ENCODE measurements around the gene DNASE2. TPM values are rescaled to one million over a fixed set of nuclear protein-coding genes. Genes with fewer than 3 reads are reported as not detected.
"Not testable (repeated sequence)": the region's sequence is repeated elsewhere in the genome, so short reads cannot be mapped to it uniquely, and the experiment has no call there.

The DNASE2 gene
- total RNA-seq, 2 experiments from 2014 or later = 28.8 to 30.0 TPM

DNA sequence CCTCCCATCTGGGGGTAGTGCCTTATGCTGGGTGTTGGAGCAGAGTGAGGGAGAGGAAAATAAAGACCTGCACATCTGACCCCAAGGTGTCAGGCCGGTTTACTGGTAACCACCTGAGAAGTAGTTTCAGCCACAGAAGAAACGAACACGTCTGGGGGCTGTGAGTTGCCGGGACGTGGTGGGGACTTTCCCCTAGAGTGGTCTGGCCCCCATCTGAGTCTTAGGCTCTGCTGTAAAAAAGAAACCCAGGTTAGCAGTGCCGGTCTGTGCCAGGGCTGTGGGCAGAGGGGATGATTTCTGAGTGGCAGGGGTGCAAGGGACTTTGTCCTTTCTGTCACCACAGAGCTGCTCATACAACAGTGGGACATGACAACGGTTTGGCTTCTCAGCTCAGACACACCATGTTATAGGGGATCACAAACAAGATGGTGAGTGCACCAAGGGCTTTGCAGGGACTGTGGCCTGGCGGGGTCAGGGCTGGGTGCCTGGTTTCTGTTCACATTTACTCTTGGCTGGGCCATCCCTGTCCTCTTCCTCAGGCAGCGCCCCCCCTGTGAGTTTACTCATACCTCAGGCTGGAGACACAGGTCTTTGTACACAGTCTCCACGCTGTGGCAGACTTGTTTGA is 18.8 kb upstream of the DNASE2 start:
- POLR2A ChIA-PET = no interaction called here
- Mint-ChIP-seq H3K27me3 (no peaks in the 10 kb centered on the region), H3K9me3 (no peaks in the 10 kb centered on the region), H3K27ac (no peak overlapping the region), H3K4me1 (peaks cover 3% of the 10 kb centered on the region), H3K36me3 (ENCODE audit: low read depth) (peaks cover 5% of the 10 kb centered on the region), H3K4me3 (no peak overlapping the region)
- CTCF ChIA-PET = interaction anchor here (1.1 to 1.6 kb wide), 3 partner anchors 12 to 65 kb away, joined by 4 to 7 read pairs (median 4); no protein-coding TSS in a partner anchor
- no peak for DNase-seq

DNA sequence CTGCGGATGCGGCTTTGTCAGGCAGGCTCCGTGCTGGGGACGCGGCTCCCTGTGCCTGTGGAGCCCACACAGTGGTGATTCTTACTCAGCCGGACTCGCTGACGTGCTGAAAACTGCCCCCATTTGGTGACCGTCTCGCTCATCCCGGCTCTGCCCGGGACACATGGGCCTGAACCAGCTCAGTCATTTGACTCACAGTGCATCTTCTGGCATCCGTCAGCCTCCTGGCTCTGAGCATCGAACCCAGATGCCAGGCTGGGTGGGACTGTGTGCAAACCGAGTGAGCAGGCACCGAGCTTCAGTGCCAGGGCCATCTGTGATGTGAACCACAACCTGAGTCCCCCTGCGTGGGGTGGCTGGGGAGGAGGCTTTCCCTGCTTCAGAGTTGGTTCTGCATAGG is 15.2 kb upstream of the DNASE2 start:
- DNase-seq = no peak
- POLR2A ChIA-PET = no interaction called here
- CTCF ChIA-PET = interaction anchor here (1.2 to 2.0 kb wide), 2 partner anchors 12 to 69 kb away, joined by 3 to 8 read pairs; no protein-coding TSS in a partner anchor

DNA sequence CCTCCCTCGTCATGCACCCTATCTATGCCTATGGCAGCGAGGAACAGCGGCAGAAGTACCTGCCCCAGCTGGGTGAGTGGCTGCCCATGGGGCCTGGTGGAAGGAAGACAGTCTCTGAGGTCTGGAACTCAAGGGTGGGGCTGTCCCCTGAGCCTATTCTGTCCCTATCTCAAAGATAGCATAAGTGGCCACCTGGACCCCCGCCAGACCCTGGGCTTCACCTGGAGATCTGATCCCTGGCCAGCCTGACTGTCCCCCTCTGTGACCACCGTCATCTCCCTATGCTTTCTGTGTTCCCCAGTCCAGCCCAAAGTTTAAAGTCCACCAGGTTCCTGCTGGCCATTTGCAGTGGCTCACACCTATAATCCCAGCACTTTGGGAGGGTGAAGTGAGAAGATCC is 12.3 kb upstream of the DNASE2 start:
- Mint-ChIP-seq H3K27me3 (no peaks in the 10 kb centered on the region), H3K4me1 (peaks cover 25% of the 10 kb centered on the region), H3K36me3 (ENCODE audit: low read depth) (peaks cover 15% of the 10 kb centered on the region), H3K9me3 (no peaks in the 10 kb centered on the region), H3K4me3 (peak overlapping the region; percentile 40), H3K27ac (no peak overlapping the region)
- DNase-seq = no peak
- ChIA-PET CTCF (no interaction called here), POLR2A (no interaction called here)

More for the DNA sequence above, 15.2 kb upstream of the DNASE2 start:
- H3K36me3 Mint-ChIP-seq (ENCODE audit: low read depth) = peaks cover 12% of the 10 kb centered on the region
- peaks cover 14% of the 10 kb centered on the region for H3K4me1 Mint-ChIP-seq
- H3K9me3 Mint-ChIP-seq = no peaks in the 10 kb centered on the region
- H3K4me3 Mint-ChIP-seq = no peak overlapping the region
- no peaks in the 10 kb centered on the region for H3K27me3 Mint-ChIP-seq
- H3K27ac Mint-ChIP-seq = no peak overlapping the region

DNA sequence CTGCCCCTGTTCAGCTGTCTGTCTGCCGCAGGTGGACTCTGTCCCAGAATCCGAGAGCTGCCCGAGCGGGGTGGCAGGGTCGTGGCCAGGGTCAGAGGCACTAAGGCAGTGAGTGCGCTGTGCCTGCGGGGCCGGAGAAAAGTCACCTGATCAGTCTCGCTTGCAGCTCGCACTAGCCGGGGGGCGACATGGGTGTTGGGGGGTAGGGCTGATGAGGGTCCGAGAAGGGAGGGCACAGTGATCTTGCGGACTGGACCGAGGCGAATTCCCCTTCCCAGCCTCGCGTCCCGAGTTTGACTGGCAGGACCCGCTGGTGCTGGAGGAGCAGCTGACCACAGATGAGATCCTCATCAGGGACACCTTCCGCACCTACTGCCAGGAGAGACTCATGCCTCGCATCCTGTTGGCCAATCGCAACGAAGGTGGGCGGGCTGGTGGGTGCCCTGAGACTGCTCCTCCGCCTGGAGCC is 10.3 kb upstream of the DNASE2 start:
- ChIA-PET CTCF (interaction anchor here (0.9 to 2.4 kb wide), 4 partner anchors 10 to 164 kb away, joined by 3 to 14 read pairs (median 4); partner anchors contain the start of gene DNASE2), POLR2A (no interaction called here)
- peaks cover 10% of the 10 kb centered on the region for H3K36me3 Mint-ChIP-seq (ENCODE audit: low read depth)
- peak overlapping the region; percentile 93 for H3K4me3 Mint-ChIP-seq
- DNase-seq = no peak
- peaks cover 3% of the 10 kb centered on the region for H3K27me3 Mint-ChIP-seq
- no peaks in the 10 kb centered on the region for H3K9me3 Mint-ChIP-seq
- peak overlapping the region; percentile 91 for H3K27ac Mint-ChIP-seq
- peaks cover 27% of the 10 kb centered on the region for H3K4me1 Mint-ChIP-seq

DNA sequence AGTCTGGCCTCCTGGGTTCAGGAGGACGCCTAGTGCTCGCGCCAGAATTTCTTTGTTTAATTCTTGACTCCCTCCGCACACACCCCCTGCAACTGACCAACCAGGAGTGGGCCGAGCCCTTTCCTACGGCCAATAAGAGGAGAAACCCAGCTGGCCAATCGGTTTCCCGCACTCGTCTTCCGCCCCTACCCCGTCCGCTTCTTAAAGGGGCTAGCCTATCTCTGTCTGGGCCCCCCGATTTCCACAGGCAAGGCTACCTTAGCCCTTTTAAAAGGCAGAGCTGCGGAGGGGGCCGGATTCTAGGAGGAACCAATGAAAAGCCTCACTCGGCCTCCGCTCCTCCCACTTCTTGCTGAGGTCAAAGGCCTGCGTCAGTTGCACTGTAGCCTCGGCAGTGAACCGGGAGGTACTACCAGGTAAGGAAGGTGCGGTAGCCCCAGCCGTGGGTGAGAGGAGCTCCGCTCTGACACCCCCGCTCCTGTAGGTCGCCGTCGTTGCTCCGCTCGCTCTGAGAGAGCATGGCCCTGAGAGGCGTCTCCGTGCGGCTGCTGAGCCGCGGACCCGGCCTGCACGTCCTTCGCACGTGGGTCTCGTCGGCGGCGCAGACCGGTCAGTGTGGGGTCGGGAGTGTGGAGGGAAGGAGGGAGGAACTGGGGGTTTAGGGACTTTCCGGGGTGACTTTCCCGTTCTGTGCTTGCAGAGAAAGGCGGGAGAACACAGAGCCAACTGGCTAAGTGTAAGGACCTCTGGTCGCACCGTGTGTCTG is 9.7 kb upstream of the DNASE2 start, which contains the start of gene GCDH:
GCDH (plus strand) TSS at position 374 of the 766 bp plus-strand sequence; CDS start at position 519, 145 bp downstream.
- ChIA-PET CTCF (interaction anchor here (0.6 to 2.4 kb wide), 12 partner anchors 9 to 286 kb away, joined by 3 to 14 read pairs (median 3); partner anchors contain the start of gene DNASE2), POLR2A (interaction anchor here (0.6 kb wide), 2 partner anchors 100 to 690 kb away, joined by 3 read pairs; partner anchors contain the start of gene JUNB)
- peak; percentile 99 for DNase-seq
- Mint-ChIP-seq H3K36me3 (ENCODE audit: low read depth) (peaks cover 10% of the 10 kb centered on the region), H3K27ac (peak within 1 kb of the TSS; percentile 91), H3K4me3 (peak within 1 kb of the TSS; percentile 93), H3K27me3 (peaks cover 6% of the 10 kb centered on the region), H3K4me1 (peaks cover 31% of the 10 kb centered on the region), H3K9me3 (no peaks in the 10 kb centered on the region)

DNA sequence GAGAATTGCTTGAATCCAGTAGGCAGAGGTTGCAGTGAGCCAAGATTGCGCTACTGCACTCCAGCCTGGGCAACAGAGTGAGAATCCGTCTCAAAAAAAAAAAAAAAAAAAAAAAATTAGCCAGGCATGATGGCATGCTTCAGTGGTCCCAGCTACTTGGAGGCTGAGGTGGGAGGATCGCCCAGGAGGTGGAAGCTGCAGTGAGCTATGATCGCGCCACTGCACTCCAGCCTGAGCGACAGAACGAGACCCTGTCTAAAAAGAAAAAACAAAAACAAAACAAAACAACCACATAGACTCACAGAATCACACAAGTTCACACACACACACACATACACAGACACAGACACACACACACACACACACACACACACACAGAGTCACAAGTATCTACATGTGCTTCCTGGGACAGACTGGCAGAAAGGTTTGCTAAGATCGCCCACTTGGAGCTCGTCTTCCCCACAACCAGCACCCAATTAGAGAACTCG is 9.1 kb upstream of the DNASE2 start:
- not testable (repeated sequence) for DNase-seq, H3K27me3 Mint-ChIP-seq, H3K9me3 Mint-ChIP-seq
- Mint-ChIP-seq H3K4me1 (peaks cover 32% of the 10 kb centered on the region), H3K27ac (peak overlapping the region; percentile 91), H3K36me3 (ENCODE audit: low read depth) (peaks cover 10% of the 10 kb centered on the region), H3K4me3 (peak overlapping the region; percentile 93)
- ChIA-PET POLR2A (interaction anchor here (0.6 kb wide), 2 partner anchors 99 to 689 kb away, joined by 3 read pairs; partner anchors contain the start of gene JUNB), CTCF (interaction anchor here (0.7 to 2.4 kb wide), 9 partner anchors 9 to 169 kb away, joined by 3 to 14 read pairs (median 4); partner anchors contain the start of gene DNASE2)

GRCh38 chr19:12888006-12888603 is 6.9 kb upstream of the DNASE2 start:
- POLR2A ChIA-PET = no interaction called here
- H3K36me3 Mint-ChIP-seq (ENCODE audit: low read depth) = peaks cover 9% of the 10 kb centered on the region
- peaks cover 6% of the 10 kb centered on the region for H3K27me3 Mint-ChIP-seq
- CTCF ChIA-PET = interaction anchor here (2.2 kb wide), 1 partner anchor 77 kb away, joined by 10 read pairs; no protein-coding TSS in a partner anchor
- no peak overlapping the region for H3K27ac Mint-ChIP-seq
- peaks cover 7% of the 10 kb centered on the region for H3K9me3 Mint-ChIP-seq
- peaks cover 40% of the 10 kb centered on the region for H3K4me1 Mint-ChIP-seq
- no peak for DNase-seq
- H3K4me3 Mint-ChIP-seq = no peak overlapping the region

DNA sequence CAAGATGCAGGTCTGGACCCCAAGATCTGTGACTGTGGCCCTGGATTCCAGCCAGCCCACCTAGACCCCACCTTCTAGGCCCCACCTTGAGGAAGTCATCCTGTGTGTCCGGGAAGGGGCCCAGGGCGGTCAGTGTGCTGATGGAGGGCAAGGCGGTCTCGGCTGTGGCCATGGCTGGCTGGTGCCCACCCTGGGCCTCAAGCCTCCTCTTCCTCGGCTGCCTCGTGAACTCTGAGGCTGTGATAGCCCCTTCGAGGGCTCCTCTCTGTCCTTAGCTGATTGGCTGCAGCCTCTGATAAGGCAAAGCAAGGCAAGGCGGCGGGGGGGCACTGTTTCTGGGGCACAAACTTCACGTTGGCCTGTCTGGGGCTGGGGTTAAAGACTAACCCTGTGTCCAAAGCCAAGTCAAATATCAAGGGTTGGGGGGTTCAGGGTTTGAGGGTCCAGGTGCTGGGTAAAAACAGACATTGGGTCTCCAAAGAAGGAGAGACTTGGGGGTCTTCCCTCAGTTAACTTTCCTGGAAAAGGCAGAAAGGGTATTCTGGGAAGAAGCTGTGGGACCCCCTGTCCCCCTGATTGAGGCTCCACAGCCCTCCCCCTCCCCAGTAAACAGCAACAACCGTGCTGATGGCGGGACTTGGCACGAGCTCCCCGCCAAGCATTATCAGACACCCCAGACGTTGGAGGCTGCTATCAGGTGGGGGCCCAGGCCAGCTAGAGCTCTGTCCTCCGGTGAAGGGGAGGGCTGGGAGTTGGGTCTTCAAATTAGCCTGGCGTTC is 5.9 kb upstream of the DNASE2 start, which contains the start of gene KLF1:
KLF1 (minus strand) TSS at position 233 of the 779 bp plus-strand sequence; CDS start at position 172, 61 bp downstream.
- Mint-ChIP-seq H3K27ac (no peak within 1 kb of the TSS), H3K36me3 (ENCODE audit: low read depth) (peaks cover 12% of the 10 kb centered on the region), H3K4me1 (peaks cover 43% of the 10 kb centered on the region), H3K9me3 (peaks cover 9% of the 10 kb centered on the region), H3K4me3 (peak within 1 kb of the TSS; percentile 49), H3K27me3 (peaks cover 6% of the 10 kb centered on the region)
- POLR2A ChIA-PET = no interaction called here
- DNase-seq = no peak
- CTCF ChIA-PET = interaction anchor here (0.5 to 2.2 kb wide), 5 partner anchors 12 to 1435 kb away, joined by 3 to 10 read pairs (median 3); no protein-coding TSS in a partner anchor

DNA sequence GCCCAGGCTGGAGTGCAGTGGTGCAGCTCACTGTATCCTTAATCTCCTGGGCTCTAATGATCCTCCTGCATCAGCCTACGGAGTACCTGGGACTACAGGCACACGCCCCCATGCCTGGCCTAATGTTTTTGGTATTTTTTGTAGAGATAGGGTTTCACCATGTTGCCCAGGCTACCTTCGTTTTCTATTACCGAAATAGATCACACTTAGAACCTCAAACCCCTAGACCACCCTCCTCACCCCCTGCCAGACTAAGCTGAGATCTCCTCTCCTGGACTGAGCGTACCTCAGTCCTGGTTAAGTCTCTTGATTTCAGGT is 5.4 kb upstream of the DNASE2 start:
- no peak for DNase-seq
- CTCF ChIA-PET = interaction anchor here (0.6 to 2.4 kb wide), 5 partner anchors 12 to 1435 kb away, joined by 3 to 18 read pairs (median 10); no protein-coding TSS in a partner anchor
- H3K36me3 Mint-ChIP-seq (ENCODE audit: low read depth) = peaks cover 12% of the 10 kb centered on the region
- peaks cover 39% of the 10 kb centered on the region for H3K4me1 Mint-ChIP-seq
- H3K4me3 Mint-ChIP-seq = peak overlapping the region; percentile 49
- no peak overlapping the region for H3K27ac Mint-ChIP-seq
- peaks cover 6% of the 10 kb centered on the region for H3K27me3 Mint-ChIP-seq
- POLR2A ChIA-PET = no interaction called here
- H3K9me3 Mint-ChIP-seq = peaks cover 9% of the 10 kb centered on the region

GRCh38 chr19:12885749-12886650 is 4.8 kb upstream of the DNASE2 start:
- DNase-seq = no peak
- Mint-ChIP-seq H3K27me3 (peaks cover 6% of the 10 kb centered on the region), H3K9me3 (peaks cover 9% of the 10 kb centered on the region), H3K27ac (no peak overlapping the region), H3K36me3 (ENCODE audit: low read depth) (peaks cover 11% of the 10 kb centered on the region), H3K4me1 (peaks cover 39% of the 10 kb centered on the region), H3K4me3 (peak overlapping the region; percentile 49)
- POLR2A ChIA-PET = interaction anchor here (0.9 to 1.2 kb wide), 3 partner anchors 28 to 79 kb away, joined by 3 to 6 read pairs (median 5); partner anchors contain the start of gene CALR
- CTCF ChIA-PET = interaction anchor here (0.6 to 2.4 kb wide), 18 partner anchors 8 to 1434 kb away, joined by 3 to 18 read pairs (median 4); partner anchors contain the start of genes FARSA and SYCE2
